HG03108 (cell line): Measurements from ENCODE around the gene ZNF311.
"Not testable (repeated sequence)": the region's sequence is repeated elsewhere in the genome, so short reads cannot be mapped to it uniquely, and the experiment has no call there.

Source experiments
- ATAC-seq: cut with Tn5 transposase; IDR thresholded peaks from one replicate; pipeline ENCODE4 v1.9.1; 2021; ENCODE audit warnings: moderate library complexity; ENCODE audit not compliant: unreplicated experiment

Gene ZNF311

GRCh38 chr6:28956331-28956730 lies 48.8 kb downstream of the ZNF311 start:
- ATAC-seq: no peak

GRCh38 chr6:28953585-28954258 lies 51.4 kb downstream of the ZNF311 start:
- no peak for ATAC-seq

- ATAC-seq: no peak
Measured at GRCh38 chr6:28953039-28953584, 52.0 kb downstream of the ZNF311 start.

- ATAC-seq: not testable (repeated sequence)
Measured at GRCh38 chr6:28949656-28950195, 55.4 kb downstream of the ZNF311 start.

GRCh38 chr6:28948782-28949486 lies 56.2 kb downstream of the ZNF311 start:
- ATAC-seq: no peak

GRCh38 chr6:28947831-28948270 lies 57.3 kb downstream of the ZNF311 start:
- ATAC-seq: no peak

GRCh38 chr6:28947067-28947765 lies 57.9 kb downstream of the ZNF311 start:
- no peak for ATAC-seq

GRCh38 chr6:28945349-28945748 lies 59.8 kb downstream of the ZNF311 start:
- ATAC-seq: no peak
